ENCODE measurements around the gene SGCA. TPM values are rescaled to one million over a fixed set of nuclear protein-coding genes. Genes with fewer than 3 reads are reported as not detected.

Gene SGCA
- total RNA-seq, 1 experiment from 2014 or later, result not detected

- ATAC-seq (peak; percentile 0), DNase-seq (no peak)
- H3K4me2 ChIP-seq (ENCODE audit: low read length), result peak within 1 kb of the TSS; percentile 99
- CTCF ChIA-PET, result interaction anchor here (1.1 to 1.4 kb wide), 2 partner anchors 33 to 56 kb away, joined by 4 to 5 read pairs; no protein-coding TSS in a partner anchor
- H3K9me2 ChIP-seq (replicated peaks; ENCODE audit: low read length), result no peaks in the 10 kb centered on the region
- peak within 1 kb of the TSS; percentile 90 for H3K4me3 ChIP-seq (ENCODE audit: low read length)
- no peaks in the 10 kb centered on the region for H3K36me3 ChIP-seq (ENCODE audit: low read depth, low read length)
- H3K9me3 ChIP-seq (ENCODE audit: low read length), result no peaks in the 10 kb centered on the region
- peaks cover 32% of the 10 kb centered on the region for H4K20me1 ChIP-seq (ENCODE audit: low read length)
- no TSS peak for BruUV-seq (replicated peaks)
- intact Hi-C loops (cut with micrococcal nuclease), result loop anchor here (2.0 to 5.0 kb wide), 2 partner anchors 56 to 123 kb away; partner anchors contain the start of gene PDK2
- H3K9ac ChIP-seq (ENCODE audit: low read length), result peak within 1 kb of the TSS; percentile 87
- peaks cover 53% of the 10 kb centered on the region for H3K79me2 ChIP-seq (ENCODE audit: low read length)
- no peaks in the 10 kb centered on the region for H3K27me3 ChIP-seq (ENCODE audit: low read length)
- POLR2A ChIA-PET (ENCODE audit: unreplicated experiment), result interaction anchor here (0.6 kb wide), 1 partner anchor 956 kb away, joined by 4 read pairs; no protein-coding TSS in a partner anchor
- peak within 1 kb of the TSS; percentile 82 for H3K27ac ChIP-seq (ENCODE audit: low read length)
- H3F3A ChIP-seq (ENCODE audit: low read length, unreplicated experiment), result no peaks in the 10 kb centered on the region
- TF ChIP-seq CTCF (conservative IDR thresholded peaks at IDR 0.05; ENCODE audit: low read depth, low read length), result no peak
- no peak for TF ChIP-seq EZH2 (IDR thresholded peaks at IDR 0.05; ENCODE audit: low read length, unreplicated experiment)
- TF ChIP-seq EZH2phosphoT487 (IDR thresholded peaks at IDR 0.05; ENCODE audit: borderline replicate concordance, low read length), result no peak
- peak within 1 kb of the TSS; percentile 87 for H2AFZ ChIP-seq (ENCODE audit: low read length)
- H3K4me1 ChIP-seq (ENCODE audit: insufficient read depth, low read length), result peaks cover 50% of the 10 kb centered on the region
Measured at GRCh38 chr17:50150354-50151040, 15.3 kb upstream of the SGCA start, which contains the start of gene PPP1R9B. Gene PPP1R9B (minus strand): TSS chr17:50150677. CDS start chr17:50150513, 164 bp downstream.

GRCh38 chr17:50151041-50151936 is 14.5 kb upstream of the SGCA start:
- no peaks in the 10 kb centered on the region for H3K27me3 ChIP-seq (ENCODE audit: low read length)
- peak overlapping the region; percentile 67 for H3K9ac ChIP-seq (ENCODE audit: low read length)
- H3K36me3 ChIP-seq (ENCODE audit: low read depth, low read length), result no peaks in the 10 kb centered on the region
- peak; percentile 97 for DNase-seq
- TF ChIP-seq CTCF (conservative IDR thresholded peaks at IDR 0.05; ENCODE audit: low read depth, low read length) (peak; percentile 28; the same call in 1 of the 2 replicates), EZH2 (IDR thresholded peaks at IDR 0.05; ENCODE audit: low read length, unreplicated experiment) (no peak)
- intact Hi-C loops (cut with micrococcal nuclease), result loop anchor here (2.0 to 5.0 kb wide), 2 partner anchors 56 to 124 kb away; partner anchors contain the start of gene PDK2
- no peaks in the 10 kb centered on the region for H3F3A ChIP-seq (ENCODE audit: low read length, unreplicated experiment)
- ATAC-seq, result peak; percentile 57
- CTCF ChIA-PET, result interaction anchor here (0.5 to 1.6 kb wide), 6 partner anchors 9 to 284 kb away, joined by 3 to 11 read pairs (median 6); partner anchors contain the start of gene PDK2
- peaks cover 45% of the 10 kb centered on the region for H3K79me2 ChIP-seq (ENCODE audit: low read length)
- H4K20me1 ChIP-seq (ENCODE audit: low read length), result peaks cover 25% of the 10 kb centered on the region
- peak overlapping the region; percentile 87 for H2AFZ ChIP-seq (ENCODE audit: low read length)
- peak overlapping the region; percentile 90 for H3K4me3 ChIP-seq (ENCODE audit: low read length)
- peaks cover 51% of the 10 kb centered on the region for H3K4me1 ChIP-seq (ENCODE audit: insufficient read depth, low read length)
- H3K27ac ChIP-seq (ENCODE audit: low read length), result peak overlapping the region; percentile 82
- peak overlapping the region; percentile 99 for H3K4me2 ChIP-seq (ENCODE audit: low read length)
- no peaks in the 10 kb centered on the region for H3K9me3 ChIP-seq (ENCODE audit: low read length)
- TSS peak; percentile 90 for BruUV-seq (replicated peaks)
- POLR2A ChIA-PET (ENCODE audit: unreplicated experiment), result interaction anchor here (0.6 to 0.8 kb wide), 3 partner anchors 20 to 54 kb away, joined by 3 to 18 read pairs (median 4); no protein-coding TSS in a partner anchor
- no peaks in the 10 kb centered on the region for H3K9me2 ChIP-seq (replicated peaks; ENCODE audit: low read length)
